HG03159 (cell line): ENCODE data around the gene C13orf46.
"Not testable (repeated sequence)": the region's sequence is repeated elsewhere in the genome, so short reads cannot be mapped to it uniquely, and the experiment has no call there.

ENCODE experiments used
- ATAC-seq: cut with Tn5 transposase; IDR thresholded peaks from one replicate; pipeline ENCODE4 v1.9.1; 2021; ENCODE audit warnings: mild to moderate bottlenecking, moderate library complexity; ENCODE audit not compliant: unreplicated experiment

C13orf46 gene

DNA sequence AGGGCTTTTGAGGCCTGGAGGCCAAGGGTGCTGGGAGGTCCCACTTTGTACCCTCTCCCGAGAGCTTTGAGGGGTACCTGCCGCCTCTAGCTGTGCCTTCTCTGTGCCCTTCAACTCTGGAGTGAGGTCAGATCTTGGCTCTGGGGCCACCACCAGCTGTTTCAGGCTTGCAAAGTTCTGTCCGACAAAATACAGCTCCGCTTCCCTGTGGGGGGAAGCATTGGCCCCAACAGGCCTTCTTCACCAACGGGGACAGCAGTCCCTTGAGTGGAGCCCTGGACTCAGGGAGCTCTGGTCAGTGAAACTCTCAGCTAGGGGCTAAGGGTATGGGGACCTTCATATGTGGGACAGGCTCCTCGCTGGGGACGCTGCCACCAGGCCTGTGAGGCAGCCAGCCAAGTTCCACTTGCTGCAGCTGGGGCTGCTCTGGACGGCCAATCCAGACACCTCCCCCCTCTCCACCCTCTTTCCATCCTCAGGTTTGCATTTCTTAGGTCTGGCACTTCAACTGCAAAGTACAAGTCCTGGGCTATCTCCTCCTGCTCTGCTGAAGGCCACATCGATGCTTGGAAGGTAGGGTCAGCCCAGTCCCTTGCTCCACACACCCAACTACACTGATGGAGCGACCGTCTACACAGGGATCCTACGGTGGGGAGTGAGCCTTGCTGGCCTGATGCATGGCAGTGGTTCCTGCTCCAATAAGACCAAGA lies 46.8 kb downstream of the C13orf46 start:
- ATAC-seq: no peak

DNA sequence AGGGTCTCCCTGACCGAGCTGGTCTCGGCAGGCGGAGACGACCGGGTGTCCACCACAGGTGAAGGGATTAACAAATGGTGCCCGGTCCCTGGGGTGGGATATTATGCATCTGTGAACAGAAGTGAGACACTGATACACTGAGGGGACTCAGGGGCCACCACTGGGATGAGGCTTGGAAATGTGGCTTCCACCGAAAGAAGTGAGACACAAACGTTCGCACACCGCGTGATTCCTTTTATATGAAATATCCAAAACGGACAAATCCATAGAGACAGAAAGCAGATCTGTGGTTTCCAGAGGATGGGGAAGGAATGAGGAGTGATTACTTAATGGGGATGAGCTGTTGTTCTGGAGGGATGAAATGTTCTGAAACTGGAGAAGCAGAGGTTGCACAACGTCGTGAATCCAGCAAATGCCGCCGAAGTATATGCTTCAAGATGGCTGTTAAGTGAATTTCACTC lies 47.5 kb downstream of the C13orf46 start:
- no peak for ATAC-seq

DNA sequence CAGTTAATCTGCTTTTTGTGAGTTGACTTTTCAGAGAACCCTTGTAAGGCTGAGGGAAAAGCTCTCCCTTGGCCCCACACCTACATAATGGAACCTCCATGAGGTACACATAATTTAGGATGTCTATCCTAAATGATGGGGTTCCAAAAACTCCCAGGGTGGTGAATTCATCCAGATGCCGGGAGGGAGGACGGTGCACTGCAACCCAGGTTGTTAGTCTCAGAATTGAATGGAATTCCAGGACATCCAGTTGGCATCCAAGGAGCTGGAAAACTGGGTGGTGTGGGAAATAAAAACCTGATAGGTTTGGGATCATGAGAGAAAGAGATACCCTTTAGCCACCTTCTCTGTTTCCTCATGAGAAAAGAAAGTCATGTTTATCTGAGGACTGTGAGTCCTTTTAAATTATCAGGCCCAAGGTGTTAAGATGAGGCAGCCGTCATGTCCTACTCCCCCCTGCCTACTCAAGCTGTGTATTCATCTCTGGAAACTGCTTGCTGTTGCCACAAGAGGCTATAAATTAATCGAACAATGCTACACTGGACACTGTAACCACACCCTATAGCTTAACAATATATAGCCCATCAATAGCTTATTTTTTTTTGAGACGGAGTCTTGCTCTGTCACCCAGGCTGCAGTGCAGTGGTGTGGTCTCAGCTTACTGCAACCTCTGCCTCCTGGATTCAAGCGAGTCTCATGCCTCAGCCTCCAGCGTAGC lies 49.5 kb downstream of the C13orf46 start:
- ATAC-seq: no peak

DNA sequence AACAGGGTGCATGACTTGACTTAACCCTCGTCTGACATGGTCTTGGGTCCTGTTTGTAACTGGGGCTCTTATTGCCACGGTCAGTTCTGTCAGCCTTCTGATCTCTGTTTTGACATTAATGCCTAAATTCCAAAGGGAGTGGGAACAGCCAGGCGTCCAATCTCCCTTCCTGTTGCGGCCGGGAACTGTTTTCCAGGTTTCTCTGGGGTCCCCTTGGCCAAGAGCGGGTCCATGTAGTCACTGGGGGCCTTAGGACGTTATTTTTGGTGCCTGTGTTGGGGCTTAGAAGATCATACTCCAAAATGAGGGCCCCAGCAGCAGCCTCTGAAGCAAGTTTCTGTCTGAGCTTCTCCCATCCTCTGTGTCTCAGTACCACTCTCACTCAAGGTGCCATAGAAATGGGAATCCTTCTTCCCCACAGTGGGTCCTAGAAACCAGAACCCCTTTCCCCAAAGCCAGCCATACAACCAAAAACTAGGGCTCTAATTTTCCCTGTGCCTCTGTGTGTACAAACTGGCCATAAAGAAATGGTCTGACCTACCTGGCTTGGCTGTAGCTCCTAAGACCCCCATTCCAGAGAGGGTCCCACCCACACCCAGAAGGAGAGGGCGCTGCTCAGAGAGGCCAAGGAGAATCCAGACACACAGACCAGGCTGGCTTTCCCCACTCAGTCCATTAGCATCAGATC lies 50.4 kb downstream of the C13orf46 start:
- no peak for ATAC-seq

DNA sequence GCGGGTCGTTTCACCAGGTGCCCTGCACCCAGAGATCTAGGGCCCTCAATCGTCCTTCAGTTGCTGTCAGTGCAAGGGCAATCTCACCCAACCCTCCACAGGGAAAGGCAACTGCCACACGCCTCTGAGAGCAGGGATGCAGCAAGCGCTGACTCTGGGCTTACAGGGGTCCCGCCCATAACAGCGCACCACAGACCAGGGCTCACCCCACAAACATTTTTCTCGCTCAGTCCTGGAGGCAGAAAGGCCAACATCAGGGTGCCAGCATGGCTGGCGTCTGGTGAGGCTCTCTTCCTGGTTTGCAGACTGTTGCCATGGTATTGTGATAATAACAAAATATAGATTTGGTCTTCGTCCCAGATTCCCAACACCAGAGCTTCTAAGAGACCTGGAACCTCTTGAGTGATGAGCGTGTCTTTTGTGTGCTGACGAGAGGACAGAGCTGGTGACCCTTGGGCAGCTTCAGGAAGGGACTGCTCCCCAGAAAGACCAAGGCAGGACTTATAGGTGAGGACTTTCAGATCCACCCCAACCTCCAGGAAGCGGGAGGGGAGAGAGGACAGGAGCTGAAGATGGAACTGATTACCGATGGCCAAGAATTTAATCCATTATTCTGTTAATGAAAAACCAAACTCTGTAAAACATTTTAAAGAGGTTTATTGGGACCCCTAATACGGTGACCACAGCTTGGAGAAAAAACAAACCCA lies 51.3 kb downstream of the C13orf46 start:
- ATAC-seq: no peak

DNA sequence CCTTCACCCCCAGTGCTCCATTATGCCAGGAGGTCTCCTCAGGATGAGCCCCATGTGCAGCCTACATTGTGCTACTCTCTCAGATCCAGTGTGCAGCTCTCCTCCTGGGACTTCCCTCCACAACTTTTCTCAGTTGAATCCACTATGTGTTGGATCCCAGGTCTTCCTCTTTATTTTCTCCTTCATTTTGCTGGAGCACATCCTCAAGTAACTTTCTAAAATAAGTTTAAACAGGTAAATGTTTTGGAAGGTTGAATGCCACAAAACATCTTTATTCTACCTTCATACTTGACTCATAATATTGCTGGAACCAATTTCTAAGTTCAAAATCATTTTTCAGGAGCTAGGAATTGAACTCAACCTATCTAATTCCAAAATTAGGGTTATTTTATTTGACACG lies 52.1 kb downstream of the C13orf46 start:
- ATAC-seq: no peak

DNA sequence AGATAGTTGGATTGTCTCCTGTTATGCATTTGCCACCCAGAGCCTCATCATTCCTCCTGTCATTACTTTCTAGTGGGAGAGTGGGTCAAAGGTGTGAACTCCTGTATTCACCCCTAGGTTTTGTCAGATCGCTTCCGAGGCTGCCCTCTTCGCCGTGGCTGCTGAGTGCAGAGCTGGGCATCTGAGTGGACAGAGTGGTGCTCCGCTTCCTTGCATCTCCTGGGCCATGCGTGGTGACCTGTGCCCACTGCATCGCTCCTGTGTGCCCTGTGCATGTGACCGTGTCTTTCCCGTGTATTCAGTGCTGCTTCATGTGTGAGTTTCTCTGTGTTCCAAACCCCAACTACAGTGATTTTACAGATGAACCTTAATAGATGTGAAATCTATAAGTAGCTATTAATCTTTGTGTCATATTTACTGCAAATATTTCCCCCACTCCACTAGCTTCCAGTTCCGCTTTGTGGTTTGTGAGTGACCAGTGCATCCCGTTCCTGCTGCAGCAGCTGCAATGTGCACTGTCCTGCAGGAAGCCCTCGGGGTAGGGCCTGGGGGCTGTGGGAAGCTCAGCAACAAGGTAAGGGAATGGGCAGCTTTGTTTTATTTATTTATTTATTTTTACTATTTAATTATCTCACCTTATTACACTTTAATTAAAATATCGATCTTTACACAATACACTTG lies 53.1 kb downstream of the C13orf46 start:
- no peak for ATAC-seq

DNA sequence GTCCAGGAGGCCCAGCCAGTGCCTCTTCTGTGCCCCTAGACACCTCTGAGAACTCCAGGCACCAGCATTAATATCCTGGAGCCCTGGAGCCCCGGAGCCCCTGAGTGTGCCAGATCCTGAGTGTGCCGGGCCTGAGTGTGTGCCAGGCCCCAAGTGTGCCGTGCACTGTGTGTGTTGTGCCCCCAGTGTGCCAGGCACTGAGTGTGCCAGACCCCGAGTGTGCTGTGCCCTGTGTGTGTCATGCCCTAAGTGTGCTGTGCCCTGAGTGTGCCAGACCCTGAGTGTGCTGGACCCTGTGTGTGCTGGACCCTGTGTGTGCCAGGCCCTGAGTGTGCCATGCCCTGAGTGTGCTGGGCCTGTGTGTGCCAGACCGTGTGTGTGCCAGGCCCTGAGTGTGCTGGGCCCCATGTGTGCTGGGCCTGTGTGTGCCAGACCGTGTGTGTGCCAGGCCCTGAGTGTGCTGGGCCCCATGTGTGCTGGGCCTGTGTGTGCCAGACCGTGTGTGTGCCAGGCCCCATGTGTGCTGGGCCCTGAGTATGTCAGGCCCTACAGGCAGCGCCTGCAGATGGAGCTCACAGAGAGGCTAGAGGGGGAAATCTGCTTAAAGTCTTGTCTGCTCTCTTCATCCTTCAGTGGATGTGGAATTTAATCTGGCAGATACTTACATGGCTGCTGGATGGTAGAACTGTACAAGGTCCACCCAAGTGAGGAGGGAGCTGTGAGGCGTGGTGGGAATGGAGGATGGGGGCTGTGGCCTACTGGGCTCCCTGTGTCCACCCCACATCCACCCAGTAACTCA lies 53.9 kb downstream of the C13orf46 start:
- ATAC-seq: no peak

DNA sequence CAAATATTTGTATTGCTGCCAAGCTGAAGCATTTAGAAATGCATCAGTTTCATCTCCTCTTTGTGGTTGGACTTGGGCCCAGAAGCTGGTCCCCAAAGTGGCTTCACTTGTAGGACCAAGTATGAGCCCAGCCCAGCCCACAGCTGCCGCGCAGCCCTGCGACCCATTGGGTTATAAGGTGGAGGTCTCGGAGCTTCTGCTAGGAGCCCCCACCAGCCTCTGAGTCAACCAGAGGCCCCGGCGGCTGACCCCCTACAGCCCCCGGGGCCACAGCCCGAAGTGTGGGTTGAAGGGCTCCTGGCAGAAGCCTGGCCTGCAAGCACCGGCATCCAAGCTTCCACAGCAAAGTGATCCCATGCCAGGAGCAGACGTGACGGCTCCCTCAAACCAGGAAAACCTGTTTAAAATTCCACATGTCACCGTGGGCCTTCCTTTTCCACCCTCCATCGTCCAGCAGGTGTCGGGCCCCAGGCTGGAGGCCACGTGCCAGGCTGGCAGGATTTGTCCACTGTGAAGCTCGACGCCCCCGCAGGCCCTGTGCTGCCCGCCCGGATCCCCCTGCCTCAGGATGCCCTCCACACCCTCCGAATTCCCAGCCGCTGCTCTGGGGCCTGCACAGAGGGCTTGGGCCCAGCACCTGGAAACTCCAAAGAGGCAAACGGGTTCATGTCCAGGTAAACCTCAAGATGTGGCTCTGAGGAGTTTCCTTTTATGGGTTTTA lies 54.7 kb downstream of the C13orf46 start:
- ATAC-seq: no peak

DNA sequence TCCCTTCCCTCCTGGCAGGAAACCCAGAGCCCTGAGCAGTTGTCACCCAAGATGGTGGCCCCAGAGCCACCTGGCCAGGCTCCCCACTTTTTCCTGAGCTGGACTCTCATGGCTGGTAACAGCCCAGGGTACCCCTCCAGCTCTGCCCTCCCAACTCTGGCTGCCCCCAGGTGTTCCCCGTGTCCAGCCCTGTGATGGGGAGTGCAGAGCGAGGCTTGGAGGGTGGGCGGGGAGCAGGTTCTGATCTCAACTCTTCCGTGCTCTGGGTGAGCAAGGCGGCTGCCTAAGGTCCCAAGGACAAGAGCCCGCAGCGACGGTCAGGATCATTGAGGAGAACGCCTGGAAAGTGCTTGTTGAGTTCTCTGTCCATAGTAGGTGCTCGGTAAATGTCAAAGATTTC lies 55.3 kb downstream of the C13orf46 start:
- no peak for ATAC-seq

DNA sequence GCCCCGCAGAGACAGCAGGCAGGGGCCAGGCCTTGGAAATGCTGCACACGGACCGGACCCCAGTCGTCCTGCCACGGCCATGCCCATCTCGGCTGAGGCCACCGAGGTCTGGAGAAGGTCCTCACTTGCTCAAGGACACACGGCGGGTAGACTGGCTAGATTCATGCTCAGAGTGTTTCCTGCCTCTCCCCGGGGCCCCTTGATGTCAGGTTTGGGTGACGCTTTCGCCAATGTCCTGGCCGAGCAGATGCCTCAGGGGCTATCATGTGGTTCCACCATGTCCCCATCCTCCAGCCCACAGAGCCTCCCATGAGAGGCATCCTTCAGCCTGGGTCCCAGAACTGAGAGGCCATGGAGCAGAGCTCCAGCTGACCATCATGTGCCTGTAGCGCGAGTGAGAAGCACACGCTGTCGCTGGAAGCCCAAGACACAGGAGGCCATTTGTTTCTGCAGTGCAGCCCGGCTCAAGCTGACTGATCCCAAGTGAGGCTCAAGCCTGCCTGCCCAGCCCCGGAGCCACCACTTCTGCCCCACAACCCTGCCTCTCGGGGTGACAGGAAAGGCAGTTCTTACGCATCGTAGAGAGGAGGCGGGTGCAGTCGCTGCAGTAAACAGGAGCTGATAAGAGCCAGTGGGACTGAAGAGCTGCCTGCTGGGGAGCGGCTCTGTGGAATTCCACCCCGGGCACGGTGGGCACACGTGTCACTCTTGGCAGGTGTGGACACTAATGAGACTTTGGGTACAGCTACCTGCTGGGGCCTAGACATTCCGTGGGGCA lies 56.1 kb downstream of the C13orf46 start:
- no peak for ATAC-seq

DNA sequence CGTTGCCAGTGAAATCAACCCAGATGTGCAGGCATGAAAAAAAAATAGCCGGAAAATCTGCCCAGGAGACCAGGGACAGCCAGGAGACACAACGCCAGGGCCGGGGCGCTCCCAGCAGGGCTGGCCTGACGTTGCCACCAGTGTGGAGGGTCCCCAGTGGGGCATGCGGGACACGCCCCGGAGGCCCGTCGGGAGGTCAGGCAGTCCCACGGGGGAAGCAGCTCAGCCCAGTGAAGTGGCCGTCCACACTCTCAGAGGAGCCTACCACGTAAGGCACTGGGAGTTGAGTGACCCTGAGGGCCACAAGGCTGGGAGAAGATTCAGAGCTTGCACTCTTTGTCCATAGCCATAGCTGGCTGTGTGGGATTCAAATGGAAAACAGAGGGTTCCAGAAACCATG lies 56.8 kb downstream of the C13orf46 start:
- no peak for ATAC-seq

DNA sequence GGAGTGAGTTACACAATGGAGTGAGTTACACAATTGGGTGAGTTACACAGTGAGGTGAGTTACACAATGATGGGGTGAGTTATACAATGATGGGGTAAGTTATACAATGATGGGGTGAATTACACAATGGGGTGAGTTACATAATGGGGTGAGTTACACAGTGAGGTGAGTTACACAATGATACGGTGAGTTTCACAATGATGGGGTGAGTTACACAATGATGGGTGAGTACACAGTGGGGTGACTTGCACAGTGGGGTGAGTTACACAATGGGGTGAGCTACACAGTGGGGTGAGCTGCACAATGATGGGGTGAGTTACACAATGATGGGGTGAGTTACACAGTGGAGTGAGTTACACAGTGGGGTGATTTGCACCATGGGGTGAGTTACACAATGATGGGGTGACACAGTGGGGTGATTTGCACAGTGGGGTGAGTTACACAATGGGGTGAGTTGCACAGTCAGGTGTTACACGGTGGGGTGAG lies 57.5 kb downstream of the C13orf46 start:
- no peak for ATAC-seq

DNA sequence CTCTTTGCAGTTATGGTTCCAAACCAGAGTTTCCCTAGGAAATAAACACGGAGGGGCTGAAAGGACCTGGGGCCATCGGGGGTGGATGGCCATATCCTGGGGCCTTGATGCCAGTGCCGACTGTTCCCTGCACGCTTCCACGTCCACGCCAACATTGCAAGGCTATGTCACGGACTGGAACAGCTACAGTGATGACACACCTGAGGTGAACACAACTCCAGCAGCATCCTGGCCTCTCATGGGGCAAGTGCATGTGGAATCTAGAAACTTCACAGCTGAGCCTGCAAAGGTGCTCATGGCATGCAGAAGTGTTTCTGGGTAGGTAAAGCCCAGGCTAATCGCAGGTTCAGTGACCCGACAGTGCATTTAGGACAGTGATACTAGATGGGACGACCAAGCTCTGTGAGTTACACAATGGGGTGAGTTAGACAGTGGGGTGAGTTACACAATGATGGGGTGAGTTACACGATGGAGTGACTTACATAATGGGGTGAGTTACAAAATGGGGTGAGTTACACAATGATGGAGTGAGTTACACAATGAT lies 58.0 kb downstream of the C13orf46 start:
- no peak for ATAC-seq

DNA sequence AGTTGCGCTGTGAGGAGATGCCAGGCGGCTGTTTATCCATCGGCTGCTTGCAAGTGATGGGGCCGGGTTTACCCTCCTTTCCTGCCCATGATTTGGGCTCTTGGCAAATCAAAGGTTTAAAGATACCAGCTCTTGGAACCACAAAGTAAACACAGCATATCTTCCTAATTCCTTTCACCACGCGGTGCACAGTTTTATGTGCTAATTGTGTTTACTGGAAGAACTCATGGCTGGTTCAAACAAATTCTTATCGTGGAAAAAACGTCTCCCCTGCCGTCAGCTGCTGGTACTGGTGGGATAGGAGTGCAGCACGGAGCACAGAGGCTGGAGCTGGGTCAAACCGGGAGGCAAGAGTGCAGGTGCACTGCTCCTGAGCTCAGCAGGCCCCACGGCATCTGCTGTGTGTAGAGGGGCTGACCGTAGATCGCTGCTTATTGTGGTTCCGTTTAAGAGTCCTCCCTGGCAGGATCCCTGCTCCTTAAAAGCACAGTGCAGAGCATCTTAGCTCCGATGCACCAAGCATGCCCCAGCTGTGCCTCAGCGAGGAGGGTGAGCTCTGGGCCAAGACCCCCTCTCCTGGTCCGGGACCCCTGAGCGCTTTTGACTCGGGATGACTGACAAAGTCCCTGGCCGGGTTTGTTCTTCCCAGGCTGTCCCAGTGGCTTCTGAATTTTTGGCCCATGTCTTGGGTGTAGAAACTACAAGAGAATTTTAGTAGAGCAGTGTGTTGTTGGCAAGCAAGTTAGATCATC lies 58.7 kb downstream of the C13orf46 start:
- ATAC-seq: no peak

DNA sequence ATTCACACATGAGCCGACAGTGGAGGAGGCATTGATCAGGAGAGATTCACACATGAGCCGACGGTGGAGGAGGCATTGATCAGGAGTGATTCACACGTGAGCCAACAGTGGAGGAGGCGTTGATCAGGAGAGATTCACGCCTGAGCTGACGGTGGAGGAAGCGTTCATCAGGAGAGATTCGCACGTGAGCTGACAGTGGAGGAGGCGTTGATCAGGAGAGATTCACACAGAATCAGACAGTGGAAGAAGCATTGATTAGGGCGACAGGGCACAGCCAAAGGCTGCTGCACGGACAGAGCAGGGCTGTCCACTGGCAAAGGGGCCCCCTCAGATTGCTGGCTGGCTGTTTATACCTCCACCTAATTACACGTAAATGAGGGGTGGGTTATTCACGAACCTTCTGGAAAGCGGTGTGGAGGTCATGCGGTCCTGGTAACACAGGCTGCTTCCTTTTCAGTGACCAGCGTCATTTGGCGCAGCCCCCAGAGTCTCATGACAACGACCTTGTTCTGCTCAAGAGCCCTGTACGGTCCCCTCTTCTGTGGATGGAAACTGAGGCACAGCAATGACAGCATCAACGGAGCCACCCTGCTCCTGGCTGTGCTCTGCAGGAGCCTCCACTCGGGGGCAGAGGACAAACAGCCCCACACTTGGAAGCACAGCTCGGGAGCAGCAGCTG lies 59.4 kb downstream of the C13orf46 start:
- ATAC-seq: no peak

DNA sequence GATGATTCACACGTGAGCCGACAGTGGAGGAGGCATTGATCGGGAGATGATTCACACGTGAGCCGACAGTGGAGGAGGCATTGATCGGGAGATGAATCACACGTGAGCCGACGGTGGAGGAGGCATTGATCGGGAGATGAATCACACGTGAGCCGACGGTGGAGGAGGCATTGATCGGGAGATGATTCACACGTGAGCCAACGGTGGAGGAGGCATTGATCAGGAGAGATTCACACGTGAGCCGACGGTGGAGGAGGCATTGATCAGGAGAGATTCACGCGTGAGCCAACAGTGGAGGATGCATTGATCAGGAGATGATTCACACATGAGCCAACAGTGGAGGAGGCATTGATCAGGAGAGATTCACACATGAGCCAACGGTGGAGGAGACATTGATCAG lies 60.0 kb downstream of the C13orf46 start:
- ATAC-seq: not testable (repeated sequence)
